H9 (cell line): ENCODE data around the gene UBXN7. TPM values are rescaled to one million over a fixed set of nuclear protein-coding genes. Genes with fewer than 3 reads are reported as not detected.

Experiments
- DNase-seq: peaks from one replicate; pipeline ENCODE4 v3.0.0-alpha.2; 2017
- H2AFZ ChIP-seq: one replicate; pipeline ENCODE4 v1.6.1; 2013; ENCODE audit warnings: mild to moderate bottlenecking, low read length, control low read depth, moderate library complexity
- H2AK5ac ChIP-seq: 2 replicates; pipeline ENCODE4 v1.6.1; 2013; ENCODE audit warnings: low read length, control low read depth, mixed read lengths; ENCODE audit not compliant: insufficient read length
- H2BK120ac ChIP-seq: one replicate; pipeline ENCODE4 v1.6.1; 2013; ENCODE audit warnings: low read depth, mild to moderate bottlenecking, low read length, control low read depth, inconsistent platforms; ENCODE audit not compliant: poor library complexity, severe bottlenecking
- H2BK12ac ChIP-seq: 2 replicates; pipeline ENCODE4 v1.6.1; 2013; ENCODE audit warnings: low read length, control low read depth, mixed read lengths, low read depth; ENCODE audit not compliant: insufficient read length
- H2BK15ac ChIP-seq: 2 replicates; pipeline ENCODE4 v1.6.1; 2013; ENCODE audit warnings: low read depth, low read length, control low read depth
- H2BK20ac ChIP-seq: one replicate; pipeline ENCODE4 v1.6.1; 2013; ENCODE audit warnings: low read depth, mild to moderate bottlenecking, low read length, control low read depth, inconsistent platforms; ENCODE audit not compliant: poor library complexity, severe bottlenecking
- H2BK5ac ChIP-seq: 2 replicates; pipeline ENCODE4 v1.6.1; 2013; ENCODE audit warnings: low read length, control low read depth, mixed read lengths; ENCODE audit not compliant: insufficient read length
- H3K14ac ChIP-seq: 2 replicates; pipeline ENCODE4 v1.6.1; 2013; ENCODE audit warnings: low read length, control low read depth; ENCODE audit not compliant: insufficient read depth
- H3K18ac ChIP-seq: 2 replicates; pipeline ENCODE4 v1.6.1; 2013; ENCODE audit warnings: low read depth, mild to moderate bottlenecking, mixed read lengths, low read length, control low read depth; ENCODE audit not compliant: insufficient read length
- H3K23ac ChIP-seq: 2 replicates; pipeline ENCODE4 v1.6.1; 2013; ENCODE audit warnings: low read length, control low read depth, mixed read lengths, low read depth; ENCODE audit not compliant: insufficient read length
- H3K23me2 ChIP-seq: 2 replicates; pipeline ENCODE4 v1.6.1; 2013; ENCODE audit warnings: low read depth, mild to moderate bottlenecking, mixed read lengths, low read length, control low read depth; ENCODE audit not compliant: insufficient read length, poor library complexity, severe bottlenecking
- H3K27ac ChIP-seq: 2 replicates; pipeline ENCODE4 v1.5.1; 2013; ENCODE audit warnings: low read length, control low read depth, mixed read lengths, low read depth; ENCODE audit not compliant: insufficient read length
- H3K27me3 ChIP-seq: 2 replicates; pipeline ENCODE4 v1.6.1; 2013; ENCODE audit warnings: low read length, control low read depth, inconsistent platforms; ENCODE audit not compliant: insufficient read depth
- H3K4ac ChIP-seq: 2 replicates; pipeline ENCODE4 v1.6.1; 2013; ENCODE audit warnings: low read depth, mild to moderate bottlenecking, control low read depth, inconsistent platforms, low read length, moderate library complexity
- H3K4me1 ChIP-seq: 2 replicates; pipeline ENCODE4 v1.6.1; 2013; ENCODE audit warnings: low read length, control low read depth, inconsistent platforms; ENCODE audit not compliant: insufficient read depth
- H3K4me2 ChIP-seq: 2 replicates; pipeline ENCODE4 v1.6.1; 2013; ENCODE audit warnings: low read length, control low read depth, mixed read lengths; ENCODE audit not compliant: insufficient read length, insufficient read depth
- H3K56ac ChIP-seq: 2 replicates; pipeline ENCODE4 v1.6.1; 2013; ENCODE audit warnings: low read depth, mild to moderate bottlenecking, mixed read lengths, low read length, control low read depth; ENCODE audit not compliant: insufficient read length
- H3K79me1 ChIP-seq: 2 replicates; pipeline ENCODE4 v1.6.1; 2013; ENCODE audit warnings: low read depth, mild to moderate bottlenecking, moderate library complexity, low read length, control low read depth, inconsistent platforms; ENCODE audit not compliant: insufficient read depth, poor library complexity, severe bottlenecking
- H3K79me2 ChIP-seq: 2 replicates; pipeline ENCODE4 v1.6.1; 2013; ENCODE audit warnings: low read length, control low read depth, inconsistent platforms; ENCODE audit not compliant: insufficient read depth
- H3K9ac ChIP-seq: 2 replicates; pipeline ENCODE4 v1.6.1; 2013; ENCODE audit warnings: low read length, control low read depth, mixed read lengths; ENCODE audit not compliant: insufficient read length; ENCODE audit errors: extremely low read depth
- H3K9me3 ChIP-seq: one replicate; pipeline ENCODE4 v1.6.1; 2013; ENCODE audit warnings: low read depth, low read length, inconsistent platforms; ENCODE audit not compliant: control insufficient read depth
- H3T11ph ChIP-seq: one replicate; pipeline ENCODE4 v1.6.1; 2013; ENCODE audit warnings: mild to moderate bottlenecking, low read length, control low read depth, inconsistent platforms
- H4K20me1 ChIP-seq: one replicate; pipeline ENCODE4 v1.6.1; 2013; ENCODE audit not compliant: control insufficient read depth, insufficient read length, insufficient read depth
- H4K5ac ChIP-seq: 2 replicates; pipeline ENCODE4 v1.6.1; 2013; ENCODE audit warnings: low read depth, mild to moderate bottlenecking, mixed read lengths, low read length, control low read depth; ENCODE audit not compliant: insufficient read length
- H4K8ac ChIP-seq: replicated peaks from 2 replicates; pipeline ENCODE4 v1.6.1; 2013; ENCODE audit warnings: low read length, control low read depth, mixed read lengths, low read depth; ENCODE audit not compliant: insufficient read length
- H4K91ac ChIP-seq: 2 replicates; pipeline ENCODE4 v1.6.1; 2013; ENCODE audit warnings: low read depth, mild to moderate bottlenecking, moderate library complexity, mixed read lengths, low read length, control low read depth; ENCODE audit not compliant: insufficient read length
- H3K27ac Mint-ChIP-seq, 3 experiments: 2 replicates in 2 of 3; 3 replicates in 1 of 3; pipeline ENCODE4 v1.8.0; 2020 to 2021; ENCODE audit warnings: mixed read lengths in 3 of 3, mild to moderate bottlenecking in 1 of 3, moderate library complexity in 1 of 3
- H3K27me3 Mint-ChIP-seq: 2 replicates; pipeline ENCODE4 v1.8.0; 2021; ENCODE audit warnings: low read depth, mild to moderate bottlenecking, moderate library complexity, mixed read lengths
- H3K36me3 Mint-ChIP-seq, 3 experiments: 2 replicates in 2 of 3; 3 replicates in 1 of 3; pipeline ENCODE4 v1.8.0; 2020 to 2021; ENCODE audit warnings: low read depth in 3 of 3, mixed read lengths in 3 of 3; ENCODE audit not compliant: insufficient read depth in 1 of 3
- H3K4me1 Mint-ChIP-seq, 2 experiments: 2 replicates each; pipeline ENCODE4 v1.8.0; 2020; ENCODE audit warnings: mixed read lengths in 2 of 2
- H3K4me3 Mint-ChIP-seq, 2 experiments: 2 replicates in 1 of 2; 3 replicates in 1 of 2; pipeline ENCODE4 v1.8.0; 2020 to 2021; ENCODE audit warnings: mild to moderate bottlenecking in 2 of 2, mixed read lengths in 2 of 2, moderate library complexity in 1 of 2
- H3K9me3 Mint-ChIP-seq, 2 experiments: 2 replicates in 1 of 2; 3 replicates in 1 of 2; pipeline ENCODE4 v1.8.0; 2020; ENCODE audit warnings: mild to moderate bottlenecking in 2 of 2, mixed read lengths in 2 of 2, moderate library complexity in 1 of 2
- WGBS: extraction: QIAGEN DNeasy Blood & Tissue Kit; methylation state at CpG from one replicate; pipeline ENCODE4 v1.1.7; 2013; ENCODE audit warnings: missing lambda C conversion rate, low lambda C conversion rate, mixed read lengths; ENCODE audit not compliant: insufficient read length; ENCODE audit errors: extremely low coverage; 5-methylcytosine and 5-hydroxymethylcytosine counted together
- total RNA-seq: library from RNA; stranded (reverse); gene quantifications from 2 replicates; pipeline ENCODE4 v1.2.1, GENCODE V29; 2021
- TF ChIP-seq, protein P1 (sequence below): fragments of 200-600 bp; sonication (generic); conservative IDR thresholded peaks from 3 replicates; pipeline ENCODE4 v1.8.0; 2021; ENCODE audit warnings: antibody characterized with exemption, mild to moderate bottlenecking

UBXN7 gene
- total RNA-seq, 1 experiment from 2014 or later: 110 TPM

DNA sequence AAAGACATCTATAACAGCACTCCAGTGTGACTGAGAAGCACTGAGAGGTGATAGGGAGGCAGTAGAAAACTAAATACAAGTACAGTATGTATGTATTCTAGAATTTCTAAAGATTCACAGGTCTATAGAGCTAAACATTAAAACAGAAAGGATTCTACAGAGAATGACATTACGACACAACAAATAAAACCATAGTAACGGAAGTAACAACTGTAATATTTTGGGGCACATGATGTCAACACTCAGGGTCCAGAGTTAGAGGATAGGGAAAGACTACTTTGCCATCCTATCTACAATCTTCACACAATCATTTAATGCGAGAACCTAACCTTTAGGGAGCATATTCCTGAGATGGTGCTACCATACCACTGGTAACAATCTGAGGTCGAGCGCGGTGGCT, 13.6 kb downstream of the UBXN7 start:
- H3K4me1 ChIP-seq: peaks cover 4% of the 10 kb centered on the region; the same call in 1 of the 2 replicates
- TF ChIP-seq, protein P1, sequence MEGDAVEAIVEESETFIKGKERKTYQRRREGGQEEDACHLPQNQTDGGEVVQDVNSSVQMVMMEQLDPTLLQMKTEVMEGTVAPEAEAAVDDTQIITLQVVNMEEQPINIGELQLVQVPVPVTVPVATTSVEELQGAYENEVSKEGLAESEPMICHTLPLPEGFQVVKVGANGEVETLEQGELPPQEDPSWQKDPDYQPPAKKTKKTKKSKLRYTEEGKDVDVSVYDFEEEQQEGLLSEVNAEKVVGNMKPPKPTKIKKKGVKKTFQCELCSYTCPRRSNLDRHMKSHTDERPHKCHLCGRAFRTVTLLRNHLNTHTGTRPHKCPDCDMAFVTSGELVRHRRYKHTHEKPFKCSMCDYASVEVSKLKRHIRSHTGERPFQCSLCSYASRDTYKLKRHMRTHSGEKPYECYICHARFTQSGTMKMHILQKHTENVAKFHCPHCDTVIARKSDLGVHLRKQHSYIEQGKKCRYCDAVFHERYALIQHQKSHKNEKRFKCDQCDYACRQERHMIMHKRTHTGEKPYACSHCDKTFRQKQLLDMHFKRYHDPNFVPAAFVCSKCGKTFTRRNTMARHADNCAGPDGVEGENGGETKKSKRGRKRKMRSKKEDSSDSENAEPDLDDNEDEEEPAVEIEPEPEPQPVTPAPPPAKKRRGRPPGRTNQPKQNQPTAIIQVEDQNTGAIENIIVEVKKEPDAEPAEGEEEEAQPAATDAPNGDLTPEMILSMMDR: no peak
- no peak overlapping the region for H3T11ph ChIP-seq
- H3K4ac ChIP-seq: no peak overlapping the region
- no peak overlapping the region for H4K8ac ChIP-seq
- no peak overlapping the region for H2BK15ac ChIP-seq
- no peaks in the 10 kb centered on the region for H3K27me3 Mint-ChIP-seq
- no peak overlapping the region for H2AFZ ChIP-seq
- no peaks in the 10 kb centered on the region for H4K20me1 ChIP-seq
- no peak overlapping the region for H2BK5ac ChIP-seq
- peaks cover 45% of the 10 kb centered on the region; the same call in 1 of the 2 replicates for H3K79me2 ChIP-seq
- no peaks in the 10 kb centered on the region for H3K9me3 Mint-ChIP-seq
- no peak overlapping the region for H3K27ac Mint-ChIP-seq
- H3K23me2 ChIP-seq: no peaks in the 10 kb centered on the region
- H3K9ac ChIP-seq: no peak overlapping the region
- no peak overlapping the region for H2BK120ac ChIP-seq
- H4K91ac ChIP-seq: no peak overlapping the region
- no peak overlapping the region for H4K5ac ChIP-seq
- no peak overlapping the region for H2BK12ac ChIP-seq
- H3K4me1 Mint-ChIP-seq: peaks cover 11 to 23% of the 10 kb centered on the region in 2 experiments
- no peak overlapping the region for H3K4me2 ChIP-seq
- peaks cover 9% of the 10 kb centered on the region for H3K79me1 ChIP-seq
- H3K4me3 Mint-ChIP-seq: no peak overlapping the region
- no peak overlapping the region for H2AK5ac ChIP-seq
- H3K27me3 ChIP-seq: no peaks in the 10 kb centered on the region
- no peak overlapping the region for H3K14ac ChIP-seq
- DNase-seq: no peak
- WGBS: no CpG with 5 or more reads among the region's 6 CpGs
- H3K27ac ChIP-seq: no peak overlapping the region
- H3K9me3 ChIP-seq: no peaks in the 10 kb centered on the region
- H3K23ac ChIP-seq: no peak overlapping the region
- no peak overlapping the region for H2BK20ac ChIP-seq
- H3K36me3 Mint-ChIP-seq: peaks cover 5 to 9% (median 8%) of the 10 kb centered on the region in 3 experiments; a peak in 5 of 7 replicates
- no peak overlapping the region for H3K56ac ChIP-seq
- H3K18ac ChIP-seq: no peak overlapping the region
